ENCODE results near the gene IGF2.

- TF ChIP-seq POLR2A (IDR thresholded peaks at IDR 0.05; ENCODE audit: extremely low read depth, insufficient read length) (no peak), CTCF (IDR thresholded peaks at IDR 0.05; ENCODE audit: low read depth, low read length) (no peak), MAX (IDR thresholded peaks at IDR 0.05; ENCODE audit: low read depth, low read length) (no peak)
Observed at GRCh38 chr11:2090172-2091111, 48.7 kb downstream of the IGF2 start.
